ENCODE measurements around the gene WWOX. TPM values are rescaled to one million over a fixed set of nuclear protein-coding genes. Genes with fewer than 3 reads are reported as not detected.

WWOX gene
- total RNA-seq, 4 donors from 2014 or later, result 135 to 209 (median 159) TPM

- TF ChIP-seq, protein P1, sequence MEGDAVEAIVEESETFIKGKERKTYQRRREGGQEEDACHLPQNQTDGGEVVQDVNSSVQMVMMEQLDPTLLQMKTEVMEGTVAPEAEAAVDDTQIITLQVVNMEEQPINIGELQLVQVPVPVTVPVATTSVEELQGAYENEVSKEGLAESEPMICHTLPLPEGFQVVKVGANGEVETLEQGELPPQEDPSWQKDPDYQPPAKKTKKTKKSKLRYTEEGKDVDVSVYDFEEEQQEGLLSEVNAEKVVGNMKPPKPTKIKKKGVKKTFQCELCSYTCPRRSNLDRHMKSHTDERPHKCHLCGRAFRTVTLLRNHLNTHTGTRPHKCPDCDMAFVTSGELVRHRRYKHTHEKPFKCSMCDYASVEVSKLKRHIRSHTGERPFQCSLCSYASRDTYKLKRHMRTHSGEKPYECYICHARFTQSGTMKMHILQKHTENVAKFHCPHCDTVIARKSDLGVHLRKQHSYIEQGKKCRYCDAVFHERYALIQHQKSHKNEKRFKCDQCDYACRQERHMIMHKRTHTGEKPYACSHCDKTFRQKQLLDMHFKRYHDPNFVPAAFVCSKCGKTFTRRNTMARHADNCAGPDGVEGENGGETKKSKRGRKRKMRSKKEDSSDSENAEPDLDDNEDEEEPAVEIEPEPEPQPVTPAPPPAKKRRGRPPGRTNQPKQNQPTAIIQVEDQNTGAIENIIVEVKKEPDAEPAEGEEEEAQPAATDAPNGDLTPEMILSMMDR (IDR thresholded peaks at IDR 0.05), result no peak
- no peak for TF ChIP-seq POLR2A (IDR thresholded peaks at IDR 0.05)
- intact Hi-C loops (cut with DNase I), result no loop called here
Measured at GRCh38 chr16:78096386-78096785, 3.1 kb upstream of the WWOX start.

GRCh38 chr16:78097548-78097947, 1.9 kb upstream of the WWOX start:
- H3K4me3 ChIP-seq (replicated peaks in 1 of 3), result no peak overlapping the region
- no peaks in the 10 kb centered on the region for H3K36me3 ChIP-seq
- 91 to 92% methylated on average over 4 of the region's 4 CpGs for WGBS, 2 donors
- H3K9me3 ChIP-seq, result no peaks in the 10 kb centered on the region
- no peak for TF ChIP-seq POLR2A (IDR thresholded peaks at IDR 0.05)
- TF ChIP-seq, protein P1 (IDR thresholded peaks at IDR 0.05), result no peak
- peaks cover 19 to 23% of the 10 kb centered on the region in 2 donors for H3K4me1 ChIP-seq
- H3K27me3 ChIP-seq, result no peaks in the 10 kb centered on the region
- no peak overlapping the region for H3K27ac ChIP-seq
- intact Hi-C loops (cut with DNase I), result no loop called here
- no peak for DNase-seq

More at GRCh38 chr16:78096386-78096785, 3.1 kb upstream of the WWOX start:
- Histone ChIP-seq H3K27ac (no peak overlapping the region), H3K4me3 (replicated peaks in 1 of 3) (no peak overlapping the region), H3K36me3 (no peaks in the 10 kb centered on the region), H3K9me3 (no peaks in the 10 kb centered on the region), H3K4me1 (peaks cover 9 to 11% of the 10 kb centered on the region in 2 donors), H3K27me3 (no peaks in the 10 kb centered on the region)
- 76 to 78% methylated on average over 3 of the region's 3 CpGs for WGBS, 2 donors
- no peak for DNase-seq

DNA sequence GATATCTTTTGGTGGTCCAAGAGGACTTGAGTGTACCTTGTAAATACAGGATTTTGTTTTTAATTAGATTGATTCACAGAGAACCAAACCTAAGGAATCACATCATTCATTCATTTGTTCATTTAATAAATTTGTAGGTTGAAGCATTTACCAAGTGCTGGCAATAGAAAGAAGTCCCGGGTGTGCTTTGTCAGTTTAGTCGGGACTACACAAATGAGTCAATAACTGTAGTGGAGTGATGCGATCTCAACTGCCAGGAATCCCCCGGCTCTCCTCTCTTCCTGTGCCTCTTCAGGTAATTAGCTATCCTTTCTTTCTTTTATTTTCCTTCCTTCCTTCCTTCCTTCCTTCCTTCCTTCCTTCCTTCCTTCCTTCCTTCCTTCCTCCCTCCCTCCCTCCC, 1.4 kb upstream of the WWOX start:
- 68 to 75% methylated on average over 4 of the region's 4 CpGs for WGBS, 2 donors
- no peak for DNase-seq
- intact Hi-C loops (cut with DNase I), result no loop called here
- TF ChIP-seq, protein P1 (IDR thresholded peaks at IDR 0.05), result no peak
- no peak for TF ChIP-seq POLR2A (IDR thresholded peaks at IDR 0.05)
- H3K4me3 ChIP-seq (replicated peaks in 1 of 3), result no peak overlapping the region
- no peaks in the 10 kb centered on the region for H3K27me3 ChIP-seq
- H3K9me3 ChIP-seq, result no peaks in the 10 kb centered on the region
- no peak overlapping the region for H3K27ac ChIP-seq
- no peaks in the 10 kb centered on the region for H3K36me3 ChIP-seq
- H3K4me1 ChIP-seq, result peaks cover 22 to 28% of the 10 kb centered on the region in 2 donors

- 67 to 68% methylated on average over 12 of the region's 12 CpGs for WGBS, 2 donors
- Histone ChIP-seq H3K27ac (peak overlapping the region; percentile 55 to 97 (median 86)), H3K4me3 (replicated peaks in 1 of 3) (peak overlapping the region in 1 of 3 donors; percentile 79), H3K27me3 (no peaks in the 10 kb centered on the region), H3K9me3 (no peaks in the 10 kb centered on the region), H3K36me3 (no peaks in the 10 kb centered on the region), H3K4me1 (peaks cover 24 to 35% of the 10 kb centered on the region in 2 donors)
- TF ChIP-seq, protein P1 (IDR thresholded peaks at IDR 0.05), result no peak
- TF ChIP-seq POLR2A (IDR thresholded peaks at IDR 0.05), result no peak
- intact Hi-C loops (cut with DNase I), result no loop called here
- DNase-seq, result no peak
Measured at GRCh38 chr16:78098595-78099270, 721 bp upstream of the WWOX start.

GRCh38 chr16:78100112-78100467, 636 bp downstream of the WWOX start:
- TF ChIP-seq, protein P1 (IDR thresholded peaks at IDR 0.05), result peak in 2 of 6 experiments; percentile 91 to 94
- no peak for TF ChIP-seq POLR2A (IDR thresholded peaks at IDR 0.05)
- intact Hi-C loops (cut with DNase I), result no loop called here
- no peak for DNase-seq
- H3K27ac ChIP-seq, result peak overlapping the region; percentile 84 to 97 (median 86)
- H3K36me3 ChIP-seq, result no peaks in the 10 kb centered on the region
- no peaks in the 10 kb centered on the region for H3K9me3 ChIP-seq
- peaks cover 38 to 40% of the 10 kb centered on the region in 2 donors for H3K4me1 ChIP-seq
- 5 to 7% methylated on average over 9 to 12 of the region's 12 CpGs for WGBS, 2 donors
- H3K4me3 ChIP-seq (replicated peaks in 1 of 3), result peak overlapping the region; percentile 79 to 94 (median 92)
- H3K27me3 ChIP-seq, result no peaks in the 10 kb centered on the region

All from thyroid gland (tissue), 4 donors.